Cardiac fibroblast (primary cell): Measurements from ENCODE around the gene C2CD4A.
A peak's percentile ranks its signal among the peaks of the same experiment; 100 is the strongest.

Source experiments
- DNase-seq, 2 donors: peaks; one replicate each; pipeline versions ENCODE4 v3.0.0 to v3.0.0-alpha.2; 2010; ENCODE audit warnings: low read depth in 2 of 2
- H3K4me3 ChIP-seq, 2 donors: replicated peaks in 1 of 2; 1 replicate in 1 of 2; 2 replicates in 1 of 2; pipeline ENCODE4 v1.5.1; 2011; ENCODE audit warnings: low read depth in 2 of 2, low read length in 2 of 2, mild to moderate bottlenecking in 2 of 2, moderate library complexity in 1 of 2
- TF ChIP-seq, protein P1 (sequence below): IDR thresholded peaks from one replicate; pipeline ENCODE4 v1.5.1; 2011; ENCODE audit warnings: low read depth, mild to moderate bottlenecking, low read length, inconsistent platforms

C2CD4A gene

DNA sequence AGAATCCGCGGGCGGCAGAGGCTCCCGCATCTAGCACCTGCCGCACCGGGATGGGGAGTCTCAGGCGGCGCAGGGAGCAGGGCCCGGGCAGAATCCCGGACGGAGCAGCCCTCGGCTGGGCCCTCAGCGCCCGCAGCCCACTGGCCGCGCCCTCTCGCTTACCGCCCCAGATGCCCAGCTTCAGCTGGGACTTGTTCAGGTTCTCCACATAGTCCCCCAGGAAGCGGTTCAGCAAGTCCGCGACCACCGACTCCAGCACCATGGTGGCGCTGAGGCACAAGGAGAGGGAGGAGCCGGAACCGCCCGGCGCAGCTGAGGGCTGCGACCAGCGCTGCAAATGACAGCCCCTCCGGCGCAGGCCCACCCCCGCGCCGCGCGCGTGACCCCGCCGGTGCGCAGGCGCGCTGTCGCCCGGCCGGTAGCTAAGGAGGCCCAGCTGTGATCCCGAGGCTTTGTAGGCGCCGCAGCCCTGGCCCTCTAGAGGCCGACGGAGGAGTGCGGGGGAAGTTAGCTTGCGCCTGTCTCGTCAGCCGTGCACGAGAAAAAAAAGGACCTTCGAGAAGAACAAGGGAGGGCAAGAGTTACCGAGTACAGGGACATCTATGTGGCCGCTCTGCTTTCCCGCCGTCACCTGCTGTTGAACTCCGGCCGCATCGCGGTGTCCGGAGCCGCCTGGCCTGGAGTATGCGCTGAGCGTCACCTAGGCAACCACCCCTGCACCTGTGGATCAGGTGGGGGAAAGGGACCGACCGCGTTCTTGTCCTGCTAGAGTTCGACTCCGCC is 6.5 kb upstream of the C2CD4A start, which contains the start of gene VPS13C:
TSS of gene VPS13C (minus strand) at position 335 of the 783 bp plus-strand sequence. CDS start at position 262, 73 bp downstream.
- TF ChIP-seq, protein P1, sequence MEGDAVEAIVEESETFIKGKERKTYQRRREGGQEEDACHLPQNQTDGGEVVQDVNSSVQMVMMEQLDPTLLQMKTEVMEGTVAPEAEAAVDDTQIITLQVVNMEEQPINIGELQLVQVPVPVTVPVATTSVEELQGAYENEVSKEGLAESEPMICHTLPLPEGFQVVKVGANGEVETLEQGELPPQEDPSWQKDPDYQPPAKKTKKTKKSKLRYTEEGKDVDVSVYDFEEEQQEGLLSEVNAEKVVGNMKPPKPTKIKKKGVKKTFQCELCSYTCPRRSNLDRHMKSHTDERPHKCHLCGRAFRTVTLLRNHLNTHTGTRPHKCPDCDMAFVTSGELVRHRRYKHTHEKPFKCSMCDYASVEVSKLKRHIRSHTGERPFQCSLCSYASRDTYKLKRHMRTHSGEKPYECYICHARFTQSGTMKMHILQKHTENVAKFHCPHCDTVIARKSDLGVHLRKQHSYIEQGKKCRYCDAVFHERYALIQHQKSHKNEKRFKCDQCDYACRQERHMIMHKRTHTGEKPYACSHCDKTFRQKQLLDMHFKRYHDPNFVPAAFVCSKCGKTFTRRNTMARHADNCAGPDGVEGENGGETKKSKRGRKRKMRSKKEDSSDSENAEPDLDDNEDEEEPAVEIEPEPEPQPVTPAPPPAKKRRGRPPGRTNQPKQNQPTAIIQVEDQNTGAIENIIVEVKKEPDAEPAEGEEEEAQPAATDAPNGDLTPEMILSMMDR = peak; percentile 82
- peak within 1 kb of the TSS; percentile 85 to 95 for H3K4me3 ChIP-seq
- DNase-seq = peak; percentile 94 to 95

DNA sequence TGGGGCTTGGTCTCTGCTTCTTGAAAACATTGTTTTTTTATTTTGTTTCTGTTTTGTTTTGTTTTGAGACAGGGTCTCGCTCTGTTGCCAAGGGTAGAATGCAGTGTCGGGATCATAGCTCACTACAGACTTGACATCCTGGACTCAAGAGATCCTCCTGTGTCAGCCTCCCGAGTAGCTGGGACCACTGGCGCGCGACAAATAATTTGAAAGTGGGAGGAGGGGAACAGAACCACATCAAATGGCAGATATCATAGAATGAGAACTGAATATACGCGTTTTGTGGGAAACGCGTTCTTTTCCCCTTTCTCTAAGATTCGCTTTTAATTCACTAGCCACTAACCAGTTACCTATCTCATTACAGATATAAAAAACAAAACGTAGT is 5.9 kb upstream of the C2CD4A start:
- H3K4me3 ChIP-seq = peak overlapping the region; percentile 85 to 95
- DNase-seq = no peak
- TF ChIP-seq, protein P1 = no peak

DNA sequence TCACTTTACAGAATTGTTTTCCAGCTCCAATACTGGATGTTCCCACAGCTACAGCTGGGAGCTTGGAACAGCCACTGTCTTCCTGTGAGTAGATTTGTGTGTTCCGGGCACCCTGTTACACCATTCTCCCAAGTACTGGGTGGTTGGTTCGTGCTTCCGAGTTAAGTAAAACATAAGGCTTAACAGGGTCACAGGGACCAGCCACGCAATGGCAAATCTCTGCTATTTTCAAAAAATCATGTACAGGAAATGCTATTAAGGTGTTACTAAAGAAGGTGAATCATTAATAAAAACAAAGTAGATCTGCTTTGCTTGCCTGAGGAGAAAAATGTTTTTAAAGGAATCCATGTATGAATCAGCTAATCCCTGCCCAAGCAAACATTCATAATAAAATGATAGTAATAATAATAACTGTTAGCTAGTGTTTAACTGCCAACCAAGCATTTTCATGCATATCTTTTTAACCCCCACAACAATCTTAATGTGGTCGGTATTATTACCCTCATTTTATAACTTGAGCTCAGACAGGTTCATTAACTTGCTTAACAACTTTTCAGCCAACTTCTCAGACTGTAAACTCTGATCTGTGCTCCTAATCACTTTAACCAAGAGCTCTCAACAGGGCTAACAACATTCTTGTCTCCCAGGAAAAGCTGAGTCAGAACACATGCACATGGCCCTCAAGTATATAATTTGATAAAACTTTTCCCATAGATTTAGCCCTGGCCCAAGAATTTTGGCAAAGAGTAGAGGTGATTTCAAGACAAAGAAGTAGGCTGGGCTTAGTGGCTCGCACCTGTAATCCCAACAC is 2.7 kb upstream of the C2CD4A start:
- H3K4me3 ChIP-seq = no peak overlapping the region
- DNase-seq = peak; percentile 38 to 82
- TF ChIP-seq, protein P1 = no peak

DNA sequence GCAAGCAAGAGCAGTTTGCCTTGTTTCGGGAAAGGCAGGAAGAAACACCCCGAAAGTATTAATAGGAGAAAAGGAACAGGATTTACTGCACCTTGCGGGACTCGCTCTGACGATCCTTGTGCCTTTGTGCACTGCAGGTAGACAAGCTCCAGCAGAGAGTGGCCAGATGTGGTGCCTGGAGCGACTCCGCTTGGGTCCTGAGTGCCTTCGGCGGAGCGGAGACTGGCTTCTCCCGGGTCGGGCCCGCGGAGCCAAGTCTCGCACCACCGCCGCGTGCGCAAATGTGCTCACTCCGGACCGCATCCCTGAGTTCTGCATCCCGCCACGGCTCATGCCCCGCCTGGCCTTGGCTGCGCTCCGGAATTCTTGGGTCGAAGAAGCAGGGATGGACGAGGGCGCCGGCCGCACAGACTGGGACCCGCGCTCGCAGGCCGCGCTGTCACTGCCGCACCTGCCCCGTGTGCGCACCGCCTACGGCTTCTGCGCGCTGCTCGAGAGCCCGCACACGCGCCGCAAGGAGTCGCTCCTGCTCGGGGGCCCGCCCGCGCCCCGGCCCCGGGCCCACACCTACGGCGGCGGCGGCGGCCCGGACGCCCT is 769 bp downstream of the C2CD4A start:
- H3K4me3 ChIP-seq = peak overlapping the region; percentile 50 to 53
- peak; percentile 19 to 43 for DNase-seq
- TF ChIP-seq, protein P1 = no peak

DNA sequence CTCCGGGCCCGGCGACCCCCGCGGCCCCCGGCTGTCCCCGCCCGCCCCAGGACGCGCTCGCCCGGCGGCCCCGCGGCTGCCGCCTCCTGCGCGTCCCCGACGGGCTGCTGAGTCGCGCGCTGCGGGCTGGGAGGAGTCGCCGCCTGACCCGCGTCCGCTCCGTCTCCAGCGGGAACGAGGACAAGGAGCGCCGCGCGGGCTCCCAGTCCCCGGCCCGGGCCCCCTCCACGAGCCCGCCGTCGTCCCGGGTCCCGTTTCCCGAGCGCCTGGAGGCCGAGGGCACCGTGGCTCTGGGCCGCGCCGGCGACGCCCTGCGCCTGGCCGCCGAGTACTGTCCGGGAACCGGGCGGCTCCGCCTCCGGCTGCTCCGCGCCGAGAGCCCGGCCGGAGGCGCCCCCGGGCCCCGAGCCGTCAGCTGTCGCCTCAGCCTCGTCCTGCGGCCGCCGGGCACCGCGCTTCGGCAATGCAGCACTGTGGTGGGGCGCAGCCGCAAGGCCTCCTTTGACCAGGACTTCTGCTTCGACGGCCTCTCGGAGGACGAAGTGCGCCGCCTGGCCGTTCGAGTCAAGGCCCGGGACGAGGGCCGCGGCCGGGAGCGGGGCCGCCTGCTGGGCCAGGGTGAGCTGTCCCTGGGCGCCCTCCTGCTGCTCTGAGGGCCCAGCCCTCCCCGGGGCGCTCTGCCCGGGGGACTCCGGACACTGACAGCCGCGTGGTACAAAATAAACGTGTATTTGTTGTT is 1.5 kb downstream of the C2CD4A start:
- TF ChIP-seq, protein P1 = no peak
- DNase-seq = peak; percentile 48 to 60
- H3K4me3 ChIP-seq = peak overlapping the region; percentile 20 to 53

DNA sequence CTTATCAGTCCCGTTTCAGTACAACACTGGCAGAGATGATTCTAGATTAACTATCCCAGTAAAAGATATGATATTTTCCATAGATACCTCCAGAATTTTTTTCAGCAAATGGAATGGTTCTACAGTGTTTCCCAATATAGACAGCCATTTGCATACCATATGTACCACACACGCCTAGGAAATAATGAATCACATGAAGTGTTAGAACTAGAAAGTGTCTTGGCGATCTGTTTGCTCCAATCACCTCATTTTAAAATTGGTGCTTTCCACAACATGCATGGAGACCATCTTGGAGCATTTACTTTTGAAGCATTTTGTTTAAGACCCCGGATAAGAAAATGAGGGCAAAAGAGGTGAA is 2.0 kb downstream of the C2CD4A start:
- TF ChIP-seq, protein P1 = no peak
- peak; percentile 19 to 43 for DNase-seq
- H3K4me3 ChIP-seq = peak overlapping the region in 1 of 2 donors; percentile 53
